LNCAP (cell line): ENCODE results near the gene B3GALT5.

Source experiments
- TF ChIP-seq, protein P1 (sequence below): fragments of 450-650 bp; IDR thresholded peaks from 2 replicates; pipeline ENCODE4 v1.5.1; 2017; ENCODE audit warnings: mild to moderate bottlenecking

B3GALT5 gene

DNA sequence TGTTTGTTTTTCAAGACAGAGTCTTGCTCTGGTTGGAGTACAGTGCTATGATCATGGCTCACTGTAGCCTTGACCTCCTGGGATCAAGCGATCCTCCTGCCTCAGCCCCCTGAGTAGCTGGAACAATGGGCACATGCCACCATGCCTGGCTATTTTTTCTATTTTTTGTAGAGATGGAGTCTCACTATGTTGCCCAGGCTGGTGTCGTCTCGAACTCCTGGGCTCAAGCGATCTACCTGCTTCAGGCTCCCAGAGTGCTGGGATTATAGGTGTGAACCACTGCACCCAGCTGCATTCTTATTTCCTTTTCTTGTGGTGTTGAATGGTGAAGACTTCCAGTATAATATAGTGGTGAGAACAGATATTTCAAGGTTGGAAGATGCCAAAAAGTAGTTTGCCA lies 28.0 kb downstream of the B3GALT5 start:
- TF ChIP-seq, protein P1, sequence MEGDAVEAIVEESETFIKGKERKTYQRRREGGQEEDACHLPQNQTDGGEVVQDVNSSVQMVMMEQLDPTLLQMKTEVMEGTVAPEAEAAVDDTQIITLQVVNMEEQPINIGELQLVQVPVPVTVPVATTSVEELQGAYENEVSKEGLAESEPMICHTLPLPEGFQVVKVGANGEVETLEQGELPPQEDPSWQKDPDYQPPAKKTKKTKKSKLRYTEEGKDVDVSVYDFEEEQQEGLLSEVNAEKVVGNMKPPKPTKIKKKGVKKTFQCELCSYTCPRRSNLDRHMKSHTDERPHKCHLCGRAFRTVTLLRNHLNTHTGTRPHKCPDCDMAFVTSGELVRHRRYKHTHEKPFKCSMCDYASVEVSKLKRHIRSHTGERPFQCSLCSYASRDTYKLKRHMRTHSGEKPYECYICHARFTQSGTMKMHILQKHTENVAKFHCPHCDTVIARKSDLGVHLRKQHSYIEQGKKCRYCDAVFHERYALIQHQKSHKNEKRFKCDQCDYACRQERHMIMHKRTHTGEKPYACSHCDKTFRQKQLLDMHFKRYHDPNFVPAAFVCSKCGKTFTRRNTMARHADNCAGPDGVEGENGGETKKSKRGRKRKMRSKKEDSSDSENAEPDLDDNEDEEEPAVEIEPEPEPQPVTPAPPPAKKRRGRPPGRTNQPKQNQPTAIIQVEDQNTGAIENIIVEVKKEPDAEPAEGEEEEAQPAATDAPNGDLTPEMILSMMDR, result no peak

DNA sequence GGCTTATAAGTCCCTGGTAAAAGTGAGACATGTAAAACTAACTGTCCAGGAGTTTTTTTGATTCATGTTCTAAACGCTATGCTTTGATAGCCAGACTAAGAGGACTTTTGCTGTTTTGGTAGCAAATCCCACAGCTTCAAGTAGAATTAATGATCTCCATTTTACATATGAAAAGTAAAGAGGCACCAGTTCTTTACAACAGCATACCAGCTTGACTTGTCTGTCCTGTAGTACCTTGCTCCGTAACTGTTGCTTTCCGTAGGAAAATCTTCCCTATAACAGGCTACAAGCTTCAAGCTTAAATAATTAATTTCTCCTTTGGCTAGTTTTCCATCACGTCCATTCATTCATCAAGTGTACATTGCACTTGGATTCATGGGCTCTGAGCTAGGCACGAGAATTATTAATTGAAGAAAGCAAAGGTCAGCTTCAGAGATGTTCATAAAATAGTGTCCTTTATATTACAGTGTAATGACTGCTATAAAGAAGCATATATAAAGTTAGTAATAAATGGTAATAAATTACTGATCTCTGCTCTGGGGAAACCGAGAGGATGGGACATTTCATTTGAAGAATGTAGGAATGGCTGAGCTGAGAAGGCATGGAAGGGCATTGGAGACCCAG lies 29.2 kb downstream of the B3GALT5 start:
- TF ChIP-seq, protein P1, result no peak

DNA sequence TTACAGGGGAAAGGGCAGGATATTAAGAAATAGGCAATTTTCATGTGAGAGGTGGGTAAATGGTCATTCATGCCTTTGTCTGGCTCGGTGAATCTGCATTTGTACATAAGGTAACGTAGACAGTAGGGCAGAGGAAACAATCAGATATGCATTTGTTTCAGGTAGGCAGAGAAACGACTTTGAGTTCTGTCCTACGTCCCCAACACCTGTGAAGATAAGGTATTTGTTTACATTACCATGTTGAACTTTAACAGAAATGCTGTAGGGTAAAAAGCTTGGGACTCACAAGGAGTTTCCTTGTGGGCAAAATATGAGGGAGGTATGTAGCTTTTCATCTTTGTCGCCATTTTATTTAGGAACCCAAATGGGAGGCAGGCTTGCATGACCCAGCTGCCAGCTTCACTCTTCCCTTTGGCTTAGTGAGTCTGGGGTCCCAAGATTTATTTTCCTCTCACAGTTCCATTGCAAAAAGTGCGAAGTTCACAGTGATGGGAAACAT lies 31.4 kb downstream of the B3GALT5 start:
- TF ChIP-seq, protein P1, result no peak

DNA sequence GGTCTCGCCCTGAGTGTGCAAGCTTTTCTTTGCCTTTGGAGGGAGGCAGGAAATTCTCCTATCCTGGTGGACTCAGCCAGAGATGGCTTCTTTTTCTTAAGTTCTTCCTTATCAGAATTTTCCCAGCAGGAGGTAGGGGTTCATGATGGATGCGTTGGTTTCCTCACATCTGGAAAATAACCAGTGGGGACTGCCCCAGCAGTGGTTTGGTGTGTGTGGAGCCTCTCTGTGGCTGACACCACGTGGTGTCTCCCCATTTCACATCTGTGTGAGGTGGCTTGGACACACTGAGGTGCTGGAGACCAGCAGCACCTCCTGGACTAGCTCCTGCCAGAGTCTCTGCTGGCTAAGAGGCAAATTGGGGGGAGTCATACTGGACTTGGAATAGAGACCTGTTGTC lies 32.6 kb downstream of the B3GALT5 start:
- TF ChIP-seq, protein P1, result no peak

DNA sequence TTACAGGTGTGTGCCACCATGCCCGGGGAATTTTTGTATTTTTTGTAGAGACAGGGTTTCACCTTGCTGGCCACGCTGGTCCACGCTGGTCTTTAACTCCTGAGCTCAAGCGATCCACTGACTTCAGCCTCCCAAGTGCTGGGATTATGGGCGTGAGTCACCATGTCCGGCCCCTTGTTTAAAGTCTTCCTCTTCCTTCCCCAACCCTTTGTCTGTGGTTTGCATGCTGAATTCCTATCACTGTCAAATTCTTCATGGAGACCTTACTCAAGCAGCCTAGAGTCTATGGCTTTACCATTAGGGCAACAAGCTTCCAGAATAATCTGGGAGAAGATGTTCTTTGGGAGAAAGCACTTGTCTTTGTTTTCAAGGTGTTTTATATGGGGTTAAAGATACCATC lies 34.7 kb downstream of the B3GALT5 start:
- TF ChIP-seq, protein P1, result no peak

DNA sequence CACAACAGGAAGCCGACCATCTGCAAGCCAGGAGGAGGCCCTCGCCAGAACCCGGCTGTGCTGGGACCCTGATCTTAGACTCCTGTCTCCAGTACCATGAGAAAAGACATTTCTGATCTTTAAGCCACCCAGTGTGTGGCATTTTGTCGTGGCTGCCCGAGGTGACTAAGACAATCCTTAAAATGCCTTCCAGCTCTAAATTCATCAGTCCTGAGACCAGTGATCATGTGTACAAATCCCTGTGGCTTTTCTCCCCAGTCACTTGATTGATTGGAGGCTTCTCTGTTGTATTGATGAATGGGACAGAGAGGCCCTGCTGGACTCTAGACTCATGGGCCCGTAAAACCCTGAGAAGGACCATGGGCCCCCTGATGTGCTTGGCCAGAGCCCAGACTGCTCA lies 36.1 kb downstream of the B3GALT5 start:
- TF ChIP-seq, protein P1, result no peak

DNA sequence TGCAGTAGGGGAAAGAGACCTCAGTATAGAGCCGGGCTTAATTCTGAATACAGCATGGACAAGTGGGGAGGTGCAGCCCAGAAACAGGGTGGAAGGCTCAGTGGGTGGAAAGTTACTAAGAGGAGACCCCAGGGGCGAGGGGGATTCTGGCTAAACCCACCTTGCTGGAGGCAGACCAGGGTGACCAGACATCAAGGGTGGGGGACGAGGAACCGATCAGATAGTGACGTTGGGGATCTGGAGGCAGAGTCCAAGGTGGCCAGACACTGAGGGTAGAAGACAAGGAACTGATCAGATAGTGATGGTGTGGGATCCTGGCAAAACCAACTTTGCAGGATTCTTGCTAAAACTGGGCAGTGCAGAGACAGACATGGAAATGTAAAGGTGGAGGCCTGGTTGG lies 36.8 kb downstream of the B3GALT5 start:
- TF ChIP-seq, protein P1, result no peak

DNA sequence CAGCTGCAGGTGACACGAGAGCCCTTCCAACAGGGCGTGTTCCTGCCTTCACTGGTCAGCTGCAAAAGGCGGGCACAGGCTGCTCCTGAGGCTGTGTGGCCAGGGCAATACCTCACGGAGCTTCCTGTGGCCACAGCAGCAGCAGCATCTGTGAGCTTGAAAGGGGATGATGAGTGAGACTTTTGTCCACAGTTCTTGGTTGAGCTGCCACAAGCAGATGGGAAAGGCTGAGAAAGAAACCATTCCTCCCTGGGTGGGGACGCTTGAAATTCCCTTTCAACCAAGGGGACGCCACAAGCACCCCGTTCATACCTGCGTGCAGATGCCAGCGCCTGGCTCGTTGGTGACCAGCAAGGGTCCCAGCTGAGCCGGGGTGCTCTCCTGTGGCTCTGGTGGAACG lies 37.6 kb downstream of the B3GALT5 start:
- TF ChIP-seq, protein P1, result no peak
